CD4-positive, alpha-beta T cell treated with Interleukin-15 for 1 hour (primary cell): Measurements from ENCODE around the gene UBC.
"Not testable (repeated sequence)": the region's sequence is repeated elsewhere in the genome, so short reads cannot be mapped to it uniquely, and the experiment has no call there.

Experiments used
- DNase-seq: peaks from one replicate; pipeline ENCODE4 v3.0.0-alpha.2; 2020

Gene UBC

GRCh38 chr12:124930586-124930985 is 16.1 kb upstream of the UBC start:
- DNase-seq: no peak

GRCh38 chr12:124929649-124930419 is 15.4 kb upstream of the UBC start:
- no peak for DNase-seq

GRCh38 chr12:124928912-124929530 is 14.6 kb upstream of the UBC start:
- DNase-seq: no peak

GRCh38 chr12:124928095-124928911 is 13.9 kb upstream of the UBC start:
- peak; percentile 39 for DNase-seq

GRCh38 chr12:124927201-124928094 is 13.0 kb upstream of the UBC start:
- peak; percentile 92 for DNase-seq

GRCh38 chr12:124925782-124926181 is 11.3 kb upstream of the UBC start:
- not testable (repeated sequence) for DNase-seq

- DNase-seq: no peak
Observed at GRCh38 chr12:124925117-124925516, 10.7 kb upstream of the UBC start.

GRCh38 chr12:124923905-124924734 is 9.7 kb upstream of the UBC start:
- no peak for DNase-seq

GRCh38 chr12:124921200-124922031 is 7.0 kb upstream of the UBC start:
- peak; percentile 87 for DNase-seq

GRCh38 chr12:124920353-124920935 is 6.0 kb upstream of the UBC start:
- no peak for DNase-seq

- peak; percentile 58 for DNase-seq
Observed at GRCh38 chr12:124919521-124920352, 5.3 kb upstream of the UBC start.

- DNase-seq: not testable (repeated sequence)
Observed at GRCh38 chr12:124918622-124918988, 4.2 kb upstream of the UBC start.

GRCh38 chr12:124917841-124918621 is 3.6 kb upstream of the UBC start:
- DNase-seq: no peak

GRCh38 chr12:124917135-124917840 is 2.8 kb upstream of the UBC start:
- peak; percentile 97 for DNase-seq

- peak; percentile 64 for DNase-seq
Observed at GRCh38 chr12:124916374-124917134, 2.1 kb upstream of the UBC start.

- DNase-seq: peak; percentile 57
Observed at GRCh38 chr12:124915239-124916236, 1.1 kb upstream of the UBC start.
